Ishikawa (cell line): ENCODE measurements around the gene CLDN22.

Experiments used
- CREB1 ChIP-seq: IDR thresholded peaks from 2 replicates; pipeline ENCODE4 v1.6.1; 2012; ENCODE audit warnings: low read depth
- EP300 ChIP-seq: IDR thresholded peaks from 2 replicates; pipeline ENCODE4 v1.6.1; 2012; ENCODE audit warnings: borderline replicate concordance
- MAX ChIP-seq: IDR thresholded peaks from 2 replicates; pipeline ENCODE4 v1.6.1; 2012
- NFIC ChIP-seq: IDR thresholded peaks from 2 replicates; pipeline ENCODE4 v1.6.1; 2012
- RAD21 ChIP-seq: IDR thresholded peaks from 2 replicates; pipeline ENCODE4 v1.6.1; 2012; ENCODE audit warnings: low read depth
- TAF1 ChIP-seq: IDR thresholded peaks from 2 replicates; pipeline ENCODE4 v1.6.1; 2012; ENCODE audit warnings: low read depth, mild to moderate bottlenecking
- TEAD4 ChIP-seq: IDR thresholded peaks from 2 replicates; pipeline ENCODE4 v1.6.1; 2012
- USF1 ChIP-seq: IDR thresholded peaks from 2 replicates; pipeline ENCODE4 v1.6.1; 2012
- YY1 ChIP-seq: IDR thresholded peaks from 2 replicates; pipeline ENCODE4 v1.6.1; 2012; ENCODE audit warnings: low read depth
- ZBTB7A ChIP-seq: IDR thresholded peaks from 2 replicates; pipeline ENCODE4 v1.6.1; 2012; ENCODE audit warnings: low read depth

- TF ChIP-seq TAF1: no peak
- no peak for TF ChIP-seq NFIC
- TF ChIP-seq USF1: no peak
- no peak for TF ChIP-seq YY1
- no peak for TF ChIP-seq MAX
- no peak for TF ChIP-seq EP300
- TF ChIP-seq RAD21: no peak
- TF ChIP-seq TEAD4: no peak
- TF ChIP-seq CREB1: no peak
- TF ChIP-seq ZBTB7A: no peak
These were observed 34.1 kb upstream of the CLDN22 start for GRCh38 chr4:183354219-183354618.
